HFF-Myc (cell line): ENCODE data around the gene MFSD12.

ENCODE experiments used
- DNase-seq: peaks from one replicate; pipeline ENCODE4 v3.0.0-alpha.2; 2011; ENCODE audit warnings: low read depth; ENCODE audit errors: extremely low read depth
- H3K4me3 ChIP-seq: replicated peaks from 2 replicates; pipeline ENCODE4 v1.5.1; 2011; ENCODE audit warnings: low read depth, mild to moderate bottlenecking, control low read depth, low read length
- CTCF ChIP-seq: IDR thresholded peaks from 2 replicates; pipeline ENCODE4 v1.5.1; 2012; ENCODE audit warnings: mild to moderate bottlenecking, low read depth, low read length, control low read depth; ENCODE audit errors: missing control alignments

The MFSD12 gene

GRCh38 chr19:3591876-3592613 lies 34.7 kb upstream of the MFSD12 start:
- DNase-seq, result no peak
- no peak overlapping the region for H3K4me3 ChIP-seq
- TF ChIP-seq CTCF, result no peak

GRCh38 chr19:3590991-3591659 lies 33.7 kb upstream of the MFSD12 start:
- TF ChIP-seq CTCF, result no peak
- H3K4me3 ChIP-seq, result no peak overlapping the region
- no peak for DNase-seq

GRCh38 chr19:3589949-3590348 lies 32.6 kb upstream of the MFSD12 start:
- no peak for TF ChIP-seq CTCF
- no peak for DNase-seq
- H3K4me3 ChIP-seq, result no peak overlapping the region

- H3K4me3 ChIP-seq, result no peak overlapping the region
- no peak for DNase-seq
- no peak for TF ChIP-seq CTCF
Observed at GRCh38 chr19:3589439-3589838, 32.1 kb upstream of the MFSD12 start.

- no peak for TF ChIP-seq CTCF
- no peak overlapping the region for H3K4me3 ChIP-seq
- DNase-seq, result no peak
Observed at GRCh38 chr19:3586707-3587346, 29.4 kb upstream of the MFSD12 start.

GRCh38 chr19:3586127-3586626 lies 28.8 kb upstream of the MFSD12 start:
- no peak overlapping the region for H3K4me3 ChIP-seq
- TF ChIP-seq CTCF, result peak; percentile 66
- DNase-seq, result no peak
